Stimulated activated CD8-positive, alpha-beta memory T cell treated with anti-CD3 and anti-CD28 coated beads, Interleukin-2, amount 100 ng/mL, for 1 hour (primary cell): ENCODE results near the gene PLPPR5.

ENCODE experiments used
- DNase-seq, 2 donors: peaks; one replicate each; pipeline ENCODE4 v3.0.0-alpha.2; 2020; ENCODE audit warnings: low read depth in 2 of 2

PLPPR5 gene

GRCh38 chr1:98969798-98970490 is 34.7 kb downstream of the PLPPR5 start:
- DNase-seq: no peak

- DNase-seq: no peak
Measured at GRCh38 chr1:98967122-98967521, 37.5 kb downstream of the PLPPR5 start.

GRCh38 chr1:98965394-98965793 is 39.3 kb downstream of the PLPPR5 start:
- DNase-seq: no peak

- DNase-seq: no peak
Measured at GRCh38 chr1:98964198-98964597, 40.5 kb downstream of the PLPPR5 start.

GRCh38 chr1:98963064-98963758 is 41.5 kb downstream of the PLPPR5 start:
- no peak for DNase-seq

- no peak for DNase-seq
Measured at GRCh38 chr1:98962156-98962555, 42.5 kb downstream of the PLPPR5 start.

- DNase-seq: no peak
Measured at GRCh38 chr1:98949621-98950020, 55.0 kb downstream of the PLPPR5 start.

- DNase-seq: no peak
Measured at GRCh38 chr1:98949166-98949565, 55.5 kb downstream of the PLPPR5 start.

GRCh38 chr1:98947071-98947470 is 57.6 kb downstream of the PLPPR5 start:
- no peak for DNase-seq

- no peak for DNase-seq
Measured at GRCh38 chr1:98940722-98941079, 64.0 kb downstream of the PLPPR5 start.

- DNase-seq: no peak
Measured at GRCh38 chr1:98940069-98940721, 64.5 kb downstream of the PLPPR5 start.

GRCh38 chr1:98939471-98939870 is 65.2 kb downstream of the PLPPR5 start:
- DNase-seq: no peak

- no peak for DNase-seq
Measured at GRCh38 chr1:98937347-98937746, 67.3 kb downstream of the PLPPR5 start.

- DNase-seq: no peak
Measured at GRCh38 chr1:98932184-98932583, 72.5 kb downstream of the PLPPR5 start.

- DNase-seq: no peak
Measured at GRCh38 chr1:98931128-98931835, 73.4 kb downstream of the PLPPR5 start.

- no peak for DNase-seq
Measured at GRCh38 chr1:98929437-98929836, 75.2 kb downstream of the PLPPR5 start.

GRCh38 chr1:98926597-98926996 is 78.1 kb downstream of the PLPPR5 start:
- DNase-seq: no peak

GRCh38 chr1:98924977-98925376 is 79.7 kb downstream of the PLPPR5 start:
- DNase-seq: no peak

- DNase-seq: no peak
Measured at GRCh38 chr1:98923667-98924066, 81.0 kb downstream of the PLPPR5 start.

GRCh38 chr1:98921817-98922216 is 82.8 kb downstream of the PLPPR5 start:
- DNase-seq: no peak

- no peak for DNase-seq
Measured at GRCh38 chr1:98920441-98921110, 84.1 kb downstream of the PLPPR5 start.

- no peak for DNase-seq
Measured at GRCh38 chr1:98919652-98920051, 85.0 kb downstream of the PLPPR5 start.
